ENCODE measurements around the gene GPC6.

Gene GPC6

DNA sequence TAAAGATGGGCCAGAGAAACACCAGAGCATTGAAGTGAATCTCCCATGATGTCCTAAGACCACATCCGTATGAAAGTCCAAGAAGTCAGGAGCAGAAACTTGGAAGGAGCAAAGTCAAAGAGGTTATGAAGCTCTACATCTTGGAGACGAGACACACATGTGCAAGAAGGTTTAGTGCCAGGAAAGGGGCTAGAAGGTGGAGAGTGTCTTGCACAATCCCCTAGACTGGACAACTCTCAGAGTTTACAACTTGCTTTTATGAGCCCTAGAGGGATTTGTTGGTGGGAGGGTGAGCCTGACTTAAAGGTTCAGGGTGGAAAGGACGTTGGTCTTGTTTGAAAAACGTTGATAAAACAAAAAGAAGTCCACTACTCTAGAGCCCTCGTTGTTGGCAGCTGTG is 150.6 kb downstream of the GPC6 start:
- no peak overlapping the region for H3K27ac Mint-ChIP-seq
- ATAC-seq, result no peak
- no peaks in the 10 kb centered on the region for H3K36me3 Mint-ChIP-seq (ENCODE audit: low read depth)

DNA sequence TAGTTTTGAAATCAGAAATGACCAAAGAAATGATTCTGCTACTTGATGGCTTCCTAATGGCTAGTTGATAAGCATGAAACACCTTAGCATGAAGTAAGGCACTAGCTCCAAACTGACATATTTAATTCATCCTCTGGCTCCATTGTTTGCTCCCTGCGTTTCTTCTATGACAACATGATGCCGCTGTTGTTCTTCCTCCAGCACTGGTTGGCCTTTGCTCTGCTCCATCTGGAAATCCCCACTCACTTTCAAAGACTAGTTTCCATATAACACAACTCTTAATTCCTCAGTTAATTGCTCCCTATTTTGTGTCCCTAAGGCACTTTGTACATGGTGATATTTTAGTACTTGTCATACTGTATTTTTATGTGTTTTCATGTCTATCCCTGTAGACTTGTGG is 151.6 kb downstream of the GPC6 start:
- Mint-ChIP-seq H3K27ac (no peak overlapping the region), H3K27me3 (no peaks in the 10 kb centered on the region), H3K36me3 (ENCODE audit: low read depth) (no peaks in the 10 kb centered on the region), H3K4me3 (no peak overlapping the region), H3K9me3 (no peaks in the 10 kb centered on the region), H3K4me1 (no peaks in the 10 kb centered on the region)
- no peak for ATAC-seq
- DNase-seq, result no peak

More for the DNA sequence above, 150.6 kb downstream of the GPC6 start:
- Mint-ChIP-seq H3K4me3 (no peak overlapping the region), H3K4me1 (no peaks in the 10 kb centered on the region), H3K27me3 (no peaks in the 10 kb centered on the region), H3K9me3 (no peaks in the 10 kb centered on the region)
- DNase-seq, result no peak

DNA sequence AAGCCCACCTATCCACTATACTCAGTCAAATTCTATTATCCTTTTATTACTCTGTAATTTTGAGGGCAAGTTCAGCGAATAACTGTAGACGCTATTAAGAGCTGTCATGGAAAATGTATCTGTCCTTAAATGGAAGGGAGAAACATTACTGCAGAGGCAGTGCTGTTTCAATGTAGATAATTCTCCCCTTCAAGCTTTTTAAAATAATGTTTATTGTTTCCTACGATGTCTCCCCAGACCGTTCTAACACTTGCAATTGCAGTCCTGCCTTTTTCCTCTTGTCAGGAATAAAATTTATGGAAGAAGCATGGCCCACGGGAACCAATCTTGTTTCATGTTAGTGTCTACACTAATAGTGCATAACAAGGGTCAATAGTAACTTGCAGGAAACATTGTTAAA is 159.5 kb downstream of the GPC6 start:
- Mint-ChIP-seq H3K4me3 (no peak overlapping the region), H3K9me3 (no peaks in the 10 kb centered on the region), H3K27ac (no peak overlapping the region), H3K4me1 (no peaks in the 10 kb centered on the region), H3K36me3 (ENCODE audit: low read depth) (no peaks in the 10 kb centered on the region), H3K27me3 (no peaks in the 10 kb centered on the region)
- no peak for DNase-seq
- no peak for ATAC-seq

DNA sequence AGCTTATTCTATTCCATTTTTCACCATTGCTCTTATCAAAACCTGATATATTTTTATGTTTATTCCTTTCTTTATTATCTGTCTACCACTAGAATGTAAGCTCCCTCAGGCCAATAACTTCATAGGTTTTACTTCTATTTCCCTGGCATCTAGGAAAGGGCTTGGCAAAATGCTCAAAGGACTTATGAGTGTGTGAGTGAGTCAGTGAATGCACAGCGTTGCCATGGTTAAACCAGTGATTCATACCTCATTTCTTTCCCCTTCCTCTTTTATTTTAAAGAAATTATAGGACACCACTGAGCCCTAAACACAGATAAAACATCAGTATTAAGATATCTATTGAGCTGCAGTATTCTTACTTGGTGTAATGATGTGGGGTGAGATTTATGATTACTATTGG is 162.1 kb downstream of the GPC6 start:
- H3K4me3 Mint-ChIP-seq, result no peak overlapping the region
- no peaks in the 10 kb centered on the region for H3K36me3 Mint-ChIP-seq (ENCODE audit: low read depth)
- no peaks in the 10 kb centered on the region for H3K27me3 Mint-ChIP-seq
- H3K27ac Mint-ChIP-seq, result no peak overlapping the region
- H3K9me3 Mint-ChIP-seq, result no peaks in the 10 kb centered on the region
- no peaks in the 10 kb centered on the region for H3K4me1 Mint-ChIP-seq
- ATAC-seq (no peak), DNase-seq (no peak)

DNA sequence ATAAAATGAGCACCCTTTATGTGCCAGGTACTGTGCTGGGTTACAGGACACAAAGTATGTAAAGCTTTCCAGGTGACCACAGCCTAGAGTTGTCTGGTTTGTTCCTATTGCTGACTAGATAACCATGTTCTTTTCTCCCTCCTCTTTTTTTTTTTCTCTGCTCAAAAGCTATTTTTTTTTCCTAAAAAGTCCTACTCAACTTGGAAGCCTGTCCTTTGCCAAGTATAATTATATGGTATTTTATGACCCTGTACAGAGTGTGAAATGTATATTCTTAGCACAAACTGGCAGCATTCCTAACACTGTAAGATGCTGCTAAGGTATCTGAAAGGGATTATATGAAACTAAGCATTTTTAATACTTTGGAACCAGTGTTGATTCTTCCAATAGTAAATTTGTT is 171.0 kb downstream of the GPC6 start:
- Mint-ChIP-seq H3K9me3 (no peaks in the 10 kb centered on the region), H3K27me3 (peaks cover 1% of the 10 kb centered on the region), H3K27ac (no peak overlapping the region), H3K36me3 (ENCODE audit: low read depth) (no peaks in the 10 kb centered on the region), H3K4me3 (no peak overlapping the region), H3K4me1 (no peaks in the 10 kb centered on the region)
- no peak for DNase-seq
- no peak for ATAC-seq

DNA sequence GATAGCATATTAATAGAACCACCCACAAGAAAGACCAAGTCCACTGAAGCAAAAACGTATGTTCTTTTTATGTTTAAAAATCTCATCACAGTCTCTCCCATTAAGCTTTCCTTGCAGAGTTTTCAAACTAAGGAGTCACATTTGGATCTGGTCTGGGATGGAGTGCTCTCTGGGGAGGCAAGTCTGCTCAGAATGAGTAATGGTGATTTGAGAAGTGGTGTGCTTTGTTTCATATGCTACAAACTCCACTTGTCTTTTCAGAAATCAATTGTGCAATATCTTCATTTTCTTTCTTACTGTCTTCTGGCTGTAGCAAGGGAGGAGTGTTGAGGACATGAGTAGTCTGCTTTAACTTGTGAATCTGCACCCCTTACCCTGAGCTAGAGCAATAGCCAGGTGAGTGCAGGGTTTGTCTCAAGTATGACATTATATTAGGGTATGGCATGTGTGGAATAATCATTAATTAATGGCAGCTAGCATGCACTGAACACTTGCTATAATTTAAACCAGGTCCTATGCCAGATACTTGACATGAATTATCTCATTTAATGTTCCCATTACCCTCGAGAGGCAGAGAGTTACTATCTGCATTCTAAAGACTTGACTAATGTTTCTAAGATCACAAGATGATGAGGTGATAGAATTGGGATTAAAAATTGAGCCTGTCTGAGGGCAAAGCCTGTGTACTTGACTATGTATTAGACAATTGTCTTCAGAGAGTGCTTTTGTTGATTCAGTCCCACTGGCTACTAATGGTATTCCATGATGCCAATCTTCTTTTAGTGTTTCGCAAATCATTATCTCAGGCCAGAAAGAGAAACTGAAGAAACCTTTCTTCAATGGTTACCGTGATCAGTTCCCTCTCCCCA is 171.8 kb downstream of the GPC6 start:
- peaks cover 1% of the 10 kb centered on the region for H3K27me3 Mint-ChIP-seq

DNA sequence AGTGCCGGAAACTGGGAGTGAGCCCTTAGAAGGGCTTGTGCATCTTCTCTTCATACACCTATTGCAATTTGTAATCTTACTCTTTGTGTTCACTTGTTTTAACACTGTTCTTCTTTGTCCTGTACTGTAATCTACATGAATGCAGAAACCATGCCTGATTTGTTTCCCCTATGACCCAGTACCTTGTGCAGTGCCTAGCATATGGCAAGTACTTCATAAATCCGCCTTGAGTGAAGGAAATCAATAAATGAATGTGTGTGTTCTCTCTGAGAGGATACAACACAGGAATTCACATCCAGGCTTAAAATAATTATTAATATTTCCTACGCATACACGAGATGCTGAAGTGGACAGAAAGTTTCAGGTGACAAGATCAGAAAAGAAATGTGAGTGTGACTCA is 172.6 kb downstream of the GPC6 start:
- ATAC-seq (no peak), DNase-seq (no peak)
- no peaks in the 10 kb centered on the region for H3K36me3 Mint-ChIP-seq (ENCODE audit: low read depth)
- H3K27me3 Mint-ChIP-seq, result peaks cover 1% of the 10 kb centered on the region
- H3K4me1 Mint-ChIP-seq, result no peaks in the 10 kb centered on the region
- H3K27ac Mint-ChIP-seq, result no peak overlapping the region
- H3K9me3 Mint-ChIP-seq, result no peaks in the 10 kb centered on the region
- no peak overlapping the region for H3K4me3 Mint-ChIP-seq

More for the DNA sequence above, 171.8 kb downstream of the GPC6 start:
- DNase-seq, result no peak
- Mint-ChIP-seq H3K27ac (no peak overlapping the region), H3K36me3 (ENCODE audit: low read depth) (no peaks in the 10 kb centered on the region), H3K4me3 (no peak overlapping the region), H3K9me3 (no peaks in the 10 kb centered on the region), H3K4me1 (no peaks in the 10 kb centered on the region)
- no peak for ATAC-seq

DNA sequence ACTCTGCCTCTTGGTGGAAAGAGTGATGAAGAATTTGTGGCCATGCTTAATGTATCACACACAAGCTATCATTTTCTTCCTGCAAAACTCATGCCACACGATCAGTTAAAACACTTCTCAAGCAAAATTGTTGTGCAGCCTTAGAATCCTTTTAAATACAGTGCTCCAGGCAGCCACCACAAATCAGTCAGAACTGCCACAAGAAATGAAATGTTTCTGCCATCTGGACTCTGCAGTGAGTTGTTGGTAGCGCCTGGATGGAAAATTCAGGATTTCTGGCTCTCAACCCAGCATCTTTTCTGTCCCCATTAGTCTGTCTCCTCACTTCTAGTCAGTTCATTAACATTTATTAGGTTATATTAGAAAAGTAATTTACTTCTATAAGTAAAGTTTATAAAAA is 179.5 kb downstream of the GPC6 start:
- H3K9me3 Mint-ChIP-seq, result peaks cover 1% of the 10 kb centered on the region
- no peak for ATAC-seq
- H3K4me1 Mint-ChIP-seq, result no peaks in the 10 kb centered on the region
- H3K36me3 Mint-ChIP-seq (ENCODE audit: low read depth), result no peaks in the 10 kb centered on the region
- H3K27ac Mint-ChIP-seq, result no peak overlapping the region
- H3K4me3 Mint-ChIP-seq, result no peak overlapping the region
- DNase-seq, result no peak
- H3K27me3 Mint-ChIP-seq, result peaks cover 4% of the 10 kb centered on the region

DNA sequence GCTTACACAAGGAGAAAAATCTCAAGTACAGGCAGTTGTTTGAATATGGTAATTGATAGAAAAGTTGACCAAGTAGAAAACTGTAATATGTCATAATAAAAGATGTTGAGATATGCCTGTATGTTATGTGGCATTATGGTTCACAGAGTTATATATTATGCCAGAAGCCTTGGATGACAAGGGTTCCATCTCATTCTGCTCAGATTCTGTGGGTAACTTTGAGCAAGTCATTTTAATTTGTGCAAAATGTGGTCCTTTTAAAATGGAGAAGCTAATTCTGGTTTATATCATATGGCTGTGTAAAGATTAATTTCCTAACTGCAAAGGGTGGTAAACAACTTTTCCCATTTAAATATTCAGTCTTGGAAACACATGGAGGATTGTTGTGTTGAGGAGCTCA is 180.9 kb downstream of the GPC6 start:
- Mint-ChIP-seq H3K4me1 (no peaks in the 10 kb centered on the region), H3K9me3 (peaks cover 3% of the 10 kb centered on the region), H3K36me3 (ENCODE audit: low read depth) (no peaks in the 10 kb centered on the region), H3K4me3 (no peak overlapping the region), H3K27ac (no peak overlapping the region), H3K27me3 (peaks cover 2% of the 10 kb centered on the region)
- DNase-seq (no peak), ATAC-seq (no peak)

DNA sequence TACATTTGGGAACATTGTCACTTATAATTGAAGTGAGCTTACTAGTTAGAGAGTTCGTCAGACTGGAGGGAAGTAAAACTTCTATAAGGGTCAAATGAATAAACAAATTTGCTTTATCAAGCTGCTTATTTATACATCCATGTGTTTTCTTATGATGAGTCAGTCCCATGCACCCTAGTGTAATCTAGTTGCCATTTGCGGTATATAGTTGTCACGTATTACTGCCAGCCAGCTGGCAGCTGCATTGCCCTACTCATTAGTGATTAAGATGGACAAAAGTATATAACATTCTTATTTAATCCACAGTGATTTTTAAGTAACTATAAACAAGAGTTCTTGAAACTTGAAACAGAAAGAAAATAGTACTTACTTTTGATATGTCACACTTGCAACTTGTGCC is 182.4 kb downstream of the GPC6 start:
- DNase-seq (no peak), ATAC-seq (no peak)
- Mint-ChIP-seq H3K36me3 (ENCODE audit: low read depth) (no peaks in the 10 kb centered on the region), H3K4me3 (no peak overlapping the region), H3K9me3 (peaks cover 3% of the 10 kb centered on the region), H3K4me1 (no peaks in the 10 kb centered on the region), H3K27me3 (peaks cover 2% of the 10 kb centered on the region), H3K27ac (no peak overlapping the region)

DNA sequence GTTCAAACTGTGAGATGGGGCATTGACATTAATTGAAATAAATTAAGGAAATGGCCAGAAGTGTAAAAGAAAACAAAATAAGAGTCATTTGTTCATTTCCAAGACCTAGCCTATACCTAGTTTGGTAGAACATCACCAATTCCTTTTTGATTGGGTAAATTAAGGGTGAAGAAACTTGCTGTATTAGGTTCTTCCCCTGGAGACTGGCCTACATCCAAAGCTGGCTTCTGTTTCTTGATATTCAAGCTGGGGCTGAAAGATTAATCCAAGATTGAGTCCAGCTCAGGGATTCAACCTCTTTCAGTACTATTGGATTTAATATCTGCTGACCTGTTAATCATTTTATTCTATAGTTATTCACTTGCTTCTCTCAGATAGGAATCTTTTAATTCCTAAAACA is 183.2 kb downstream of the GPC6 start:
- Mint-ChIP-seq H3K4me1 (no peaks in the 10 kb centered on the region), H3K9me3 (peaks cover 3% of the 10 kb centered on the region), H3K27ac (no peak overlapping the region), H3K36me3 (ENCODE audit: low read depth) (no peaks in the 10 kb centered on the region), H3K27me3 (peaks cover 2% of the 10 kb centered on the region), H3K4me3 (no peak overlapping the region)
- DNase-seq (no peak), ATAC-seq (no peak)

DNA sequence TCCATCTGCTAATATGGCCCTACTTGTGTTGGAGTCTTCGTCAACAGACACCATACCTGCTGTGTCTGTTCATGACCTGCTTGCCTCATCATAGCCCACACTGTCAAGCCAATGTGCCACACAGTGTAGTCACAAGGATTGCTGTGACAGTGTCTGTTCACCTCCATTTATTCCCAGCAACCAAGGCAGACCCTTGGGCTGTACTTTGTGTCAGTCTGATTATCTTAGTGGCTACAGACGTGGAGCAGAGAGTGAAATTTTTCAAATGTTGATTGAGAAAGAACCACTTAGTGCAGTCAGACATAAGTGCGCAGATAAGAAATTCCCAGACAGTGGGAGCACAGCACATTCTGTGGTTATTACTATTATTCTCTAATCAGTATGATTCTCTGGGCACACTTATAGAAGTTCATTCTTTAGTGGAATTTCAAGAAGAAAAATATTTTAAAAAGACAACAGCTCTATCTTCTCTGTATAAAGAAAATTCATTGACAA is 184.6 kb downstream of the GPC6 start:
- ATAC-seq (no peak), DNase-seq (no peak)
- Mint-ChIP-seq H3K4me3 (no peak overlapping the region), H3K36me3 (ENCODE audit: low read depth) (no peaks in the 10 kb centered on the region), H3K9me3 (peaks cover 3% of the 10 kb centered on the region), H3K4me1 (no peaks in the 10 kb centered on the region), H3K27ac (no peak overlapping the region), H3K27me3 (peaks cover 2% of the 10 kb centered on the region)

DNA sequence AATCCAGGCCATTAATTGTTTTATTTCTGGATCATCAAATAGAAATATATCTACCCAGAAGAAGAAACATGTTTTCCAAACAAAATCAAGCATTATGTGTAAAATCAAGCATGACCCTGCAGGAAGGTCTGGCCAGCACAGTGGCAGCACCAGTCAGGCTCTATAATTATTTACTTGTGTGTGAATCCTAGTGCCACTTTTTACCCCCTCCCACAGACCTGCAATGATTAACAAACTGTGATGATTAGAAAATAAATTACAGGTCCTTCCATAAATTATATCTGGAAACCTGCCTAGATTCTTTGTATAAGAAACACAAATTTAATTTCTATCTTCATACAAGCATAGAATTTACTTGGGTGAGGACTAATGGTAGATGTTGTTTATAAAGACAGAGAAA is 186.1 kb downstream of the GPC6 start:
- no peak overlapping the region for H3K27ac Mint-ChIP-seq
- H3K36me3 Mint-ChIP-seq (ENCODE audit: low read depth), result no peaks in the 10 kb centered on the region
- H3K9me3 Mint-ChIP-seq, result peaks cover 3% of the 10 kb centered on the region
- ATAC-seq (no peak), DNase-seq (no peak)
- H3K27me3 Mint-ChIP-seq, result no peaks in the 10 kb centered on the region
- no peak overlapping the region for H3K4me3 Mint-ChIP-seq
- no peaks in the 10 kb centered on the region for H3K4me1 Mint-ChIP-seq

DNA sequence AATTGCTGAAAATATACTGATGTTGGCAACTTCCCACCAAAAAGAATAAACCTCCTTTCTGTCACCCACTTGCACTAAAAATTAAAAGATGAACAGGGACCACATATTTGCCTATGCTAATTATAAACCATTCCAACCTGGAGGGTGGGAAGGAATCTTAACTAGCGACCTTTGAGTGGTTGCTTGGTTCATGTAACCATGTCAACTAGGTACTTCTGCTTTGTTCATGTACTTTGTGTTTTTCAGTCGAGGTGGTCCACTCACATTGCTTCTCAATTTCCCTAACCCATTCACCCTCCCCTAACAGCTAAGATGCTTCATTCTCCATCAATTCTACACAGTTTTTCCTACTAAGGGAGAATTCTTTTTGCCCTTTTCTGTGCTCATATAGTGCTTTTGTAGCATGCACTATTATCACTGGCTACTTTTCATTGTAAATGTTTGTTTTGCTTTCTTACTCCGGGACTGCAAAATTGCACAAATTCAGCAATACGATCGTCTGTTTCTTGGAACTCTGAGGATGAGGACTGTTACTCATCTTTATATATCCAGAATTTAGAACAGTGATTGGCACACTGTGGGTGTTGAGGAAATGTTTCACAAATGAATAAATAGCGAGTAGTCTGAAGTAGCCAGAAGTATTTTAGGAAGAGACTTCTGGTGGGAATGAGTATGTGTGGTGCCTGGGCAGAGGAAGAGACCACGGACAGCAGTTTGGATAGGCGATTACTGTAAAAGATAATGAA is 187.5 kb downstream of the GPC6 start:
- Mint-ChIP-seq H3K27ac (no peak overlapping the region), H3K4me1 (no peaks in the 10 kb centered on the region), H3K4me3 (no peak overlapping the region), H3K36me3 (ENCODE audit: low read depth) (no peaks in the 10 kb centered on the region), H3K27me3 (no peaks in the 10 kb centered on the region), H3K9me3 (peaks cover 3% of the 10 kb centered on the region)
- no peak for ATAC-seq
- no peak for DNase-seq

DNA sequence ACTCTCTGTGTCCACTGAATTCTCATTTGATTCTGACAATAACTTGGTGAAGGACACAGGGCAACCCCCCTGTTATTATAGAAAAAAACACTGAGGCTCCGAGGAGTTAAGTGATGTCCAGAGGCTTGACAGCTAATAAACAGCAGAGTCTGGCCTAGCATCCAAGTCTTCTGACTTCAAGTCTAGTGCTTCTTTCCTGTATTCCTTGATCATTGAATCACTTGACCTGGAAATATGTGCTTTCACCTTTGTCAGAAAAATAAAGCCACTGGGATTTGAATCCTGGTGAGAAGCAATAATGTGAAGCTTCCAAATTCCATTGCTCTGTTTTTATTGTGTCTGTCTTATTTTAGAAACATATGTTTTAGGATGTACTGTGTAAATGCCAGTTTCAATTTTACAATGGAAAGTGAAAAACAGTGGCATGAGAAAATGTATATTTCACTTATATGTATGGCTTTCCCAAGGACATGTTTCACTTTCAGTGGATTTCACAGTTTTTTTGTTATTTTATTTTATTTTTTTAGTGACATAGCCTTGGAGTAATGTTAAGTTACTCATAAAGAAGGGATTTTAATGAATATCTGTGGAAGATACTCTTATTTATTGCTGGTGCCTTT is 190.2 kb downstream of the GPC6 start:
- H3K27ac Mint-ChIP-seq, result no peak overlapping the region
- H3K9me3 Mint-ChIP-seq, result no peaks in the 10 kb centered on the region
- H3K36me3 Mint-ChIP-seq (ENCODE audit: low read depth), result no peaks in the 10 kb centered on the region
- no peaks in the 10 kb centered on the region for H3K27me3 Mint-ChIP-seq
- no peak overlapping the region for H3K4me3 Mint-ChIP-seq
- H3K4me1 Mint-ChIP-seq, result no peaks in the 10 kb centered on the region
- DNase-seq, result no peak
- ATAC-seq, result no peak

Data from activated naive CD8-positive, alpha-beta T cell treated with anti-CD3 and anti-CD28 coated beads, Interleukin-2, amount 50 U/mL, for 24 hours (primary cell).